IMR-90 (cell line): ENCODE data around the gene WASHC3.

Experiments used
- BHLHE40 ChIP-seq: fragments of 150-350 bp; IDR thresholded peaks from 2 replicates; pipeline ENCODE4 v1.6.1; 2016; ENCODE audit warnings: mild to moderate bottlenecking, low read depth, low read length
- POLR2A ChIP-seq: IDR thresholded peaks from 2 replicates; pipeline ENCODE4 v1.6.1; 2012; ENCODE audit warnings: mild to moderate bottlenecking, low read depth, low read length
- RAD21 ChIP-seq: IDR thresholded peaks from 2 replicates; pipeline ENCODE4 v1.6.1; 2012; ENCODE audit warnings: low read length, improper control_type of control experiment
- TF ChIP-seq, protein P1 (sequence below): conservative IDR thresholded peaks from 2 replicates; pipeline ENCODE4 v1.5.1; 2012; ENCODE audit warnings: mild to moderate bottlenecking, low read depth, low read length, improper control_type of control experiment
- TF ChIP-seq, protein P2 (sequence below): fragments of 150-350 bp; IDR thresholded peaks from 2 replicates; pipeline ENCODE4 v1.6.1; 2017; ENCODE audit warnings: mild to moderate bottlenecking, antibody characterized with exemption, low read length, low read depth

DNA sequence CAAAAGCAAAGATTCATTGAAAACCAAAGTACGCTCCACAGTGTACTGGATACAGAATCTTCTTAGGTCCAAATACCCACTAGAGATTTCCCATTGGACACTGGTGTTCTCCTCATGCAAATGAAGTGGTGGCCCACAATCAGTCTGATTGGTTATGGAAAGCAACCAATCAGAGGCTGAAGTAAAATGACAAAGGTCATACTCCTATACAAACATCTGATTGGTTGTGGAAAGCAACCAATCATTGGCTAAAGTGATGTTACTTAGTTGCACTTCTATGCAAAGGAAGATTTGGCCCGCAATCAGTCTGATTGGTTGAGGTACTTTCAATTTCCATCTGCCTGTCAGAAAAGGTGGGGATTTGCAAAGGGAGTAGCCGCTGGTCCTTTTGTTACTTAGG is 1.3 kb upstream of the WASHC3 start:
- TF ChIP-seq, protein P1, sequence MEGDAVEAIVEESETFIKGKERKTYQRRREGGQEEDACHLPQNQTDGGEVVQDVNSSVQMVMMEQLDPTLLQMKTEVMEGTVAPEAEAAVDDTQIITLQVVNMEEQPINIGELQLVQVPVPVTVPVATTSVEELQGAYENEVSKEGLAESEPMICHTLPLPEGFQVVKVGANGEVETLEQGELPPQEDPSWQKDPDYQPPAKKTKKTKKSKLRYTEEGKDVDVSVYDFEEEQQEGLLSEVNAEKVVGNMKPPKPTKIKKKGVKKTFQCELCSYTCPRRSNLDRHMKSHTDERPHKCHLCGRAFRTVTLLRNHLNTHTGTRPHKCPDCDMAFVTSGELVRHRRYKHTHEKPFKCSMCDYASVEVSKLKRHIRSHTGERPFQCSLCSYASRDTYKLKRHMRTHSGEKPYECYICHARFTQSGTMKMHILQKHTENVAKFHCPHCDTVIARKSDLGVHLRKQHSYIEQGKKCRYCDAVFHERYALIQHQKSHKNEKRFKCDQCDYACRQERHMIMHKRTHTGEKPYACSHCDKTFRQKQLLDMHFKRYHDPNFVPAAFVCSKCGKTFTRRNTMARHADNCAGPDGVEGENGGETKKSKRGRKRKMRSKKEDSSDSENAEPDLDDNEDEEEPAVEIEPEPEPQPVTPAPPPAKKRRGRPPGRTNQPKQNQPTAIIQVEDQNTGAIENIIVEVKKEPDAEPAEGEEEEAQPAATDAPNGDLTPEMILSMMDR: no peak
- TF ChIP-seq BHLHE40: no peak
- TF ChIP-seq RAD21: no peak
- no peak for TF ChIP-seq POLR2A
- TF ChIP-seq, protein P2, sequence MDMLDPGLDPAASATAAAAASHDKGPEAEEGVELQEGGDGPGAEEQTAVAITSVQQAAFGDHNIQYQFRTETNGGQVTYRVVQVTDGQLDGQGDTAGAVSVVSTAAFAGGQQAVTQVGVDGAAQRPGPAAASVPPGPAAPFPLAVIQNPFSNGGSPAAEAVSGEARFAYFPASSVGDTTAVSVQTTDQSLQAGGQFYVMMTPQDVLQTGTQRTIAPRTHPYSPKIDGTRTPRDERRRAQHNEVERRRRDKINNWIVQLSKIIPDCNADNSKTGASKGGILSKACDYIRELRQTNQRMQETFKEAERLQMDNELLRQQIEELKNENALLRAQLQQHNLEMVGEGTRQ: no peak
